Smooth muscle cell of trachea (primary cell): ENCODE measurements around the gene SKA2. TPM values are rescaled to one million over a fixed set of nuclear protein-coding genes. Genes with fewer than 3 reads are reported as not detected.

Experiments
- total RNA-seq: library from RNA; depleted of rRNA; stranded (reverse); fragments of >200 nt; gene quantifications from 2 replicates; pipeline ENCODE4 v1.2.1, GENCODE V29; 2014

Gene SKA2, protein sequence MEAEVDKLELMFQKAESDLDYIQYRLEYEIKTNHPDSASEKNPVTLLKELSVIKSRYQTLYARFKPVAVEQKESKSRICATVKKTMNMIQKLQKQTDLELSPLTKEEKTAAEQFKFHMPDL
- 28.0 and 91.6 TPM in 2 replicates for total RNA-seq

DNA sequence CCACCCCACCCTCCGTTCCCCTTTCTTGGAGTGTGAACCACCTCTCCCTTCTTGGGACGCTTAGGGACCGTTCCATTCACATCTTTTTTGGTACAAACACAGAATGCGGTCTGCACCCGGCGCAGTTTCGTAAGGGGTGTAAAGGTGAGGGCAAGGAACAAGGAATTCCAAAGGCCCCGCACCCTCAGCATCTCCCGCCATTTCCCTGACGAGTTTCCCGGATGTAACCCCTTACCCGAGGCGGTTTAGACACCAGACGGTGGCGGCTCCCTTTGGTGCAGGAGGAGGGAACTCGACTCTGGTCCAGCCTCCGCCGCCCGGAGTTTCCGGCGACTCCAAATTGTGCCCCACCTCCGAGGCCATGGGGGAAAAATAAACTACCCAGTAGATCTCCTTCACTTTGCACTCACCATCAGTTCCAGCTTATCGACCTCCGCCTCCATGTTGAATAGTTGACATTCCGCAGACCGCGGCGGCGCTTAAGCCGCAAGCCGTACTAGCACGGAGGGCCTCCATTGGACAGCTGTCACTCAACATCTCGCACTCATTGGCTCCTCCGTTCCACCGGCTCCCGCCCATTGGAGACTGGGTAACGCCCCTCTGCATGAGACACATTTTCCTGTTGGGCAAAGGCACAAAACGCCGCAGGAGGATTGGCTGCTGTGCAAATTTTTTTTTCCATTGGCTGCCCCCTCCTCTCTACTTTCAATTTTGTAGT, at the start of gene SKA2:
TSS of gene SKA2 (minus strand) at position 466 of the 718 bp plus-strand sequence. CDS start at position 443, 23 bp downstream.

DNA sequence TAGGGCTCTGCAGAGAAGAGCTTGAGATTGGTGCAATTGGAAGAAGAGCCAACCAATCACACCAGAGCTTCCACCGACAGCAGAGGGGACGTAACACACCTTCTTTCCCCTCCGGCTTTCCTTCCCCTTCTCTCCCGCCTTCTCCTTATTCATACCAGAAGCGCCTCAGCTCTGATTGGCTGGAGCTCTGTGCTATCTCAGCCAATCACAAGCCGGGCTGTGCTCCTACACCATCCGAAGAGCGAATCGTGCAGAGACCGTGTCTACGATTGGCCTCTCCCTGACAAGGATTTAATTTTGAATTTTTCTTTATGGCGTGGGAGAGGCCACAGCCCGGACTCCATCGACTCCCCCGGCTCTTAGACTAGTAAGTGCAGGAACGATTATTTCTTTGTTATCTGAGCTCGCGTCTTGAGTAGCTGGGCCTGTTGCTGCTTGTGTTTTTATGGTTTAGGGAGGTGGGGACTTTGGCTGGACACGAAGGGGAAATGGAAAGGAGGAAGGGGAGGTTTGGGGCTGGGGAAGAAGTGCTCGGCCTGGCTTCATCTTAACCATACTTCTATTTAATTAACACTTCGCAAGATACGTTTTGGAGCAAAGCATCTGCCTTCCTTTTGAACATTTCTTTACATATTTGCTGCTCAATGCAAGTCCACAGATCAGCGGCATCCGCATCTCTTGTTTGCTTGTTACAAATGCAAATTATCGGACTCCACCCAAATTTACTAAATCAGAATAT, 622 bp upstream of the SKA2 start, which contains the start of gene PRR11:
TSS of gene PRR11 (plus strand) at position 308 of the 739 bp plus-strand sequence. CDS start 14,007 bp downstream, outside the sequence.

DNA sequence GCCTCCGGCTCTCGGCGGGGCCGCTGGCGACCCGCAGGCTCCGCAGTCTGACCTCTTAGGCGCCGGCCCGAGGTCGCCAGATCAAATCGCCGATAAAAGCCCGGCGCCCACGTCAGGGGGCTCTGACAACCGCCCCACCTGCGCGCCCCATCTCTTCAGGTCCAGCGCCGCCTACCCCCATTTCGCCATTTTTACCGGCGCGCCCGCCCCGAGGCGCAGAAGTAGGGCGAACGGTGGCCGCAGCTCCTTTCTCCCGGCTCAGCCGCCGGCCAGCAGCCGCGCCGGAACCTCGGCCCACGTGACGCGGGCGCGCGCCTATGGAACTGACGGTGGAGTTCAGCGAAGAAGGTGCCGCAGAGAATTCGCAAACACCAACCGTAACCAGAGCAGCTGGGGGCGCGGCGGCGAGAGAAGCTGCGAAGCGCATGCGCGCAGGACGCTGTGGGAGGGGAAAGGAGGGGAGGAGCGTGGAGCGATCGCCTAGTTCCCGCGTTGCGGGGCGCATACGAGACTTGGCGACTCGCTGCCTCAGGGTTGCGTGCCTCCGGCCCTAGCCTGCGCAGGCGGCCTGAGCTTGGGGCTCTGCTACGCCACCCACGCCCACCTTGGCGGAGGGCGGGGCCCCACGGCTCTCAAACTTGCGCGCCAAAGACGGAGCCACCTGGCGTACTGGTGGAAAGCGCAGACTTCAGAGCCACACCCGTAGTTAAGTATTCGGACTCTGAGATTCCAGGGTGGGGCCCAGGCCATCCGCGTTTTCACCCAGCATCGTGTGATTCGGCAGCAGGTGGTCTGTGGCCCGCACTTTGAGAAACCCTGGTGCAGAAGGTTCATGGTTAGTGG, 48.3 kb downstream of the SKA2 start, which contains the start of gene TRIM37:
TSS of gene TRIM37 (minus strand) at position 418 of the 843 bp plus-strand sequence. CDS start 419 bp downstream, outside the sequence.

Other genes starting within 250 kb of the SKA2 start
- 39.3 and 42.2 TPM in 2 replicates for gene TRIM37, start 48.3 kb downstream of the SKA2 start, total RNA-seq
- 2.8 and 20.7 TPM in 2 replicates for gene PRR11, start 560 bp upstream of the SKA2 start, total RNA-seq
- gene SMG8, start 54.8 kb upstream of the SKA2 start, total RNA-seq: 18.0 and 24.0 TPM in 2 replicates
- gene GDPD1, start 65.3 kb upstream of the SKA2 start, total RNA-seq: 0.17 and 0.73 TPM in 2 replicates
- gene YPEL2, start 176.5 kb upstream of the SKA2 start, total RNA-seq: 8.4 and 14.1 TPM in 2 replicates